CD14-positive monocyte (primary cell): ENCODE results near the gene LINC01488. TPM values are rescaled to one million over a fixed set of nuclear protein-coding genes. Genes with fewer than 3 reads are reported as not detected.

ENCODE experiments used
- DNase-seq, 3 donors: peaks; one replicate each; pipeline ENCODE4 v3.0.0-alpha.2; 2011 to 2022
- H2AFZ ChIP-seq: 2 replicates; pipeline ENCODE4 v1.6.0; 2012; ENCODE audit warnings: mild to moderate bottlenecking, low read depth, low read length, inconsistent platforms; ENCODE audit not compliant: insufficient read depth, poor library complexity, severe bottlenecking
- H3K27ac ChIP-seq, 2 donors: 1 replicate in 1 of 2; 2 replicates in 1 of 2; pipeline ENCODE4 v1.5.1; 2012 to 2013; ENCODE audit warnings: low read length in 2 of 2, control low read depth in 1 of 2, inconsistent platforms in 1 of 2, low read depth in 1 of 2, mild to moderate bottlenecking in 1 of 2
- H3K27me3 ChIP-seq, 2 donors: one replicate each; pipeline versions ENCODE4 v1.6.0 to v1.6.1; 2011 to 2013; ENCODE audit warnings: low read length in 2 of 2; ENCODE audit not compliant: control insufficient read depth in 2 of 2, insufficient read depth in 2 of 2
- H3K36me3 ChIP-seq, 2 donors: replicated peaks in 1 of 2; 1 replicate in 1 of 2; 2 replicates in 1 of 2; pipeline versions ENCODE4 v1.5.1 to v1.6.1; 2012 to 2013; ENCODE audit warnings: low read length in 2 of 2, control low read depth in 1 of 2, inconsistent platforms in 1 of 2, mild to moderate bottlenecking in 1 of 2; ENCODE audit not compliant: insufficient read depth in 2 of 2, control insufficient read depth in 1 of 2
- H3K4me1 ChIP-seq, 2 donors: 1 replicate in 1 of 2; 2 replicates in 1 of 2; pipeline versions ENCODE4 v1.5.1 to v1.6.1; 2012 to 2013; ENCODE audit warnings: low read length in 2 of 2, control low read depth in 1 of 2, inconsistent platforms in 1 of 2, mild to moderate bottlenecking in 1 of 2, moderate library complexity in 1 of 2; ENCODE audit not compliant: insufficient read depth in 2 of 2, control insufficient read depth in 1 of 2
- H3K4me2 ChIP-seq: replicated peaks from 2 replicates; pipeline ENCODE3; 2012; ENCODE audit warnings: low read length, moderate library complexity, mild to moderate bottlenecking; ENCODE audit not compliant: poor library complexity, severe bottlenecking; ENCODE audit errors: extremely low read depth
- H3K4me3 ChIP-seq, 3 experiments: fragments of 200-600 bp in 1 of 3; sonication (generic) in 1 of 3; replicated peaks in 1 of 3; 1 replicate in 2 of 3; 2 replicates in 1 of 3; pipeline ENCODE4 v1.5.1; 2011 to 2013; ENCODE audit warnings: low read length in 3 of 3, mild to moderate bottlenecking in 3 of 3, control low read depth in 2 of 3, low read depth in 2 of 3, inconsistent platforms in 1 of 3, moderate library complexity in 1 of 3
- H3K79me2 ChIP-seq: 2 replicates; pipeline ENCODE4 v1.6.0; 2012; ENCODE audit warnings: mild to moderate bottlenecking, control low read depth, inconsistent platforms, low read length, moderate library complexity; ENCODE audit not compliant: insufficient read depth
- H3K9ac ChIP-seq: 2 replicates; pipeline ENCODE4 v1.6.0; 2017; ENCODE audit warnings: low read length, mild to moderate bottlenecking; ENCODE audit not compliant: insufficient read depth, poor library complexity, severe bottlenecking
- H3K9me3 ChIP-seq, 2 donors: replicated peaks in 1 of 2; 1 replicate in 1 of 2; 2 replicates in 1 of 2; pipeline versions ENCODE4 v1.5.1 to v1.6.1; 2012 to 2013; ENCODE audit warnings: low read length in 2 of 2, control low read depth in 1 of 2; ENCODE audit not compliant: control insufficient read depth in 1 of 2, insufficient read depth in 1 of 2
- H4K20me1 ChIP-seq: 2 replicates; pipeline ENCODE4 v1.6.0; 2012; ENCODE audit warnings: mild to moderate bottlenecking, low read length, control low read depth, moderate library complexity; ENCODE audit not compliant: insufficient read depth
- H3K27ac Mint-ChIP-seq, 7 donors: one replicate each; pipeline ENCODE4 v1.8.0; 2020; ENCODE audit warnings: mild to moderate bottlenecking in 7 of 7, mixed read lengths in 7 of 7, moderate library complexity in 6 of 7, inconsistent platforms in 2 of 7
- H3K27me3 Mint-ChIP-seq, 3 donors: one replicate each; pipeline ENCODE4 v1.8.0; 2021 to 2022; ENCODE audit warnings: low read depth in 3 of 3, mild to moderate bottlenecking in 3 of 3, mixed read lengths in 3 of 3, moderate library complexity in 3 of 3, inconsistent platforms in 1 of 3
- H3K36me3 Mint-ChIP-seq, 2 donors: one replicate each; pipeline ENCODE4 v1.8.0; 2020; ENCODE audit warnings: mixed read lengths in 2 of 2, inconsistent platforms in 1 of 2, mild to moderate bottlenecking in 1 of 2
- H3K4me1 Mint-ChIP-seq: one replicate; pipeline ENCODE4 v1.8.0; 2020; ENCODE audit warnings: mild to moderate bottlenecking, mixed read lengths
- H3K4me3 Mint-ChIP-seq, 2 donors: one replicate each; pipeline ENCODE4 v1.8.0; 2020; ENCODE audit warnings: mild to moderate bottlenecking in 2 of 2, mixed read lengths in 2 of 2, moderate library complexity in 1 of 2
- H3K9me3 Mint-ChIP-seq, 7 donors: one replicate each; pipeline ENCODE4 v1.8.0; 2020 to 2022; ENCODE audit warnings: mixed read lengths in 7 of 7, mild to moderate bottlenecking in 6 of 7, moderate library complexity in 6 of 7, inconsistent platforms in 2 of 7
- CTCF ChIP-seq: fragments of 200-600 bp; IDR thresholded peaks from one replicate; pipeline ENCODE4 v1.8.0; 2022; ENCODE audit warnings: antibody characterized with exemption, mild to moderate bottlenecking
- WGBS: methylation state at CpG from one replicate; pipeline ENCODE4 v1.1.5; 2013; ENCODE audit warnings: missing lambda C conversion rate; ENCODE audit not compliant: insufficient coverage; 5-methylcytosine and 5-hydroxymethylcytosine counted together
- intact Hi-C, 2 donors: fragments of 100-400 bp; cut with micrococcal nuclease; formaldehyde crosslinking; loops; one replicate each; pipeline versions ENCODE4 v1.15.0 to v1.15.1; 2023
- polyA plus RNA-seq, 3 donors: library from polyadenylated mRNA; depleted of rRNA in 1 of 3; unstranded in 2 of 3; stranded (reverse) in 1 of 3; fragments of 300-500 nt in 2 of 3; fragments of >200 nt in 1 of 3; fragmentation: Illumina TruSeq in 2 of 3; gene quantifications; 1 replicate in 2 of 3; 2 replicates in 1 of 3; pipeline ENCODE4 v1.2.3, GENCODE V29; 2012 to 2021

LINC01488 gene
- polyA plus RNA-seq, 3 donors: not detected

GRCh38 chr11:69492201-69492991, 10.9 kb downstream of the LINC01488 start:
- no peaks in the 10 kb centered on the region for H3K27me3 ChIP-seq
- H3K4me1 Mint-ChIP-seq: no peaks in the 10 kb centered on the region
- H2AFZ ChIP-seq: no peak overlapping the region
- DNase-seq: no peak
- H3K4me2 ChIP-seq: no peak overlapping the region
- WGBS: 90% methylated on average over 17 of the region's 27 CpGs
- intact Hi-C loops: no loop called here
- no peaks in the 10 kb centered on the region for H3K79me2 ChIP-seq
- H3K4me3 ChIP-seq: no peak overlapping the region
- no peaks in the 10 kb centered on the region for H3K36me3 ChIP-seq
- H3K27me3 Mint-ChIP-seq: peaks cover 2 to 7% (median 6%) of the 10 kb centered on the region in 3 donors
- no peak for TF ChIP-seq CTCF
- no peak overlapping the region for H3K27ac ChIP-seq
- H3K27ac Mint-ChIP-seq: no peak overlapping the region
- no peaks in the 10 kb centered on the region for H3K9me3 ChIP-seq
- no peaks in the 10 kb centered on the region for H3K36me3 Mint-ChIP-seq
- no peaks in the 10 kb centered on the region for H3K4me1 ChIP-seq
- no peaks in the 10 kb centered on the region for H4K20me1 ChIP-seq
- peaks cover 0 to 1% (median 0%) of the 10 kb centered on the region in 7 donors for H3K9me3 Mint-ChIP-seq
- peak overlapping the region in 1 of 2 donors; percentile 42 for H3K4me3 Mint-ChIP-seq
- H3K9ac ChIP-seq: no peak overlapping the region

GRCh38 chr11:69493931-69494821, 12.7 kb downstream of the LINC01488 start:
- Histone ChIP-seq H3K36me3 (no peaks in the 10 kb centered on the region), H3K4me3 (no peak overlapping the region), H2AFZ (no peak overlapping the region), H3K9ac (no peak overlapping the region), H3K27me3 (no peaks in the 10 kb centered on the region), H4K20me1 (no peaks in the 10 kb centered on the region), H3K79me2 (no peaks in the 10 kb centered on the region), H3K4me1 (no peaks in the 10 kb centered on the region), H3K27ac (no peak overlapping the region), H3K9me3 (no peaks in the 10 kb centered on the region), H3K4me2 (no peak overlapping the region)
- no peak overlapping the region for H3K27ac Mint-ChIP-seq
- H3K27me3 Mint-ChIP-seq: peaks cover 2 to 10% (median 5%) of the 10 kb centered on the region in 3 donors
- TF ChIP-seq CTCF: no peak
- intact Hi-C loops: no loop called here
- no peak for DNase-seq
- H3K4me1 Mint-ChIP-seq: peaks cover 2% of the 10 kb centered on the region
- H3K9me3 Mint-ChIP-seq: peaks cover 0 to 1% (median 0%) of the 10 kb centered on the region in 7 donors
- H3K36me3 Mint-ChIP-seq: no peaks in the 10 kb centered on the region
- H3K4me3 Mint-ChIP-seq: no peak overlapping the region
- WGBS: 72% methylated on average over 20 of the region's 27 CpGs
